HEK293 (cell line): Measurements from ENCODE around the gene PLIN5.

Source experiments
- CTCF ChIA-PET: fragments of 350-600 bp; formaldehyde crosslinking; extraction: SDS; loops from one replicate; lab custom pipeline; 2021; ENCODE audit warnings: antibody characterized with exemption; lab: Yijun Ruan, JAX
- POLR2A ChIA-PET: fragments of 300-600 bp; formaldehyde crosslinking; extraction: SDS; loops from one replicate; lab custom pipeline; 2020; ENCODE audit warnings: antibody characterized with exemption, inconsistent platforms; lab: Yijun Ruan, JAX
- H3K27ac ChIP-seq: fragments of 200-500 bp; sonication (Bioruptor generic); 2 replicates; pipeline ENCODE4 v1.5.1; 2014; ENCODE audit warnings: low read depth, low read length, control low read depth, inconsistent platforms; ENCODE audit errors: extremely low read depth
- H3K36me3 ChIP-seq, 2 experiments: fragments of 200-500 bp in 1 of 2; sonication (Bioruptor generic) in 1 of 2; 1 replicate in 1 of 2; 2 replicates in 1 of 2; pipeline ENCODE4 v1.5.1; 2014 to 2017; ENCODE audit warnings: inconsistent platforms in 2 of 2, low read length in 2 of 2; ENCODE audit not compliant: control insufficient read depth in 2 of 2, insufficient read depth in 1 of 2
- H3K4me1 ChIP-seq: fragments of 200-500 bp; sonication (Bioruptor generic); 2 replicates; pipeline ENCODE4 v1.5.1; 2014; ENCODE audit warnings: mild to moderate bottlenecking, low read length, inconsistent platforms; ENCODE audit not compliant: control insufficient read depth, insufficient read depth
- H3K4me3 ChIP-seq: 2 replicates; pipeline ENCODE4 v1.5.1; 2011; ENCODE audit warnings: low read depth, mild to moderate bottlenecking, control low read depth, low read length, moderate library complexity
- H3K9me3 ChIP-seq: fragments of 200-500 bp; sonication (Bioruptor generic); 2 replicates; pipeline ENCODE4 v1.5.1; 2014; ENCODE audit warnings: low read depth, low read length, inconsistent platforms; ENCODE audit not compliant: control insufficient read depth, insufficient read depth
- BCL11B ChIP-seq: fragments of 450-650 bp; formaldehyde crosslinking; IDR thresholded peaks from 2 replicates; pipeline ENCODE4 v1.5.1; 2016; ENCODE audit warnings: low read depth, missing biosample characterization, missing genetic modification characterization
- GFI1B ChIP-seq: fragments of 450-650 bp; formaldehyde crosslinking; IDR thresholded peaks from 2 replicates; pipeline ENCODE4 v1.5.1; 2016; ENCODE audit warnings: missing biosample characterization, missing genetic modification characterization
- HOXA7 ChIP-seq: sonication (generic); formaldehyde crosslinking; IDR thresholded peaks from 2 replicates; pipeline ENCODE4 v1.8.1; 2022; ENCODE audit warnings: missing genetic modification reagents, borderline replicate concordance
- MYNN ChIP-seq: fragments of 450-650 bp; formaldehyde crosslinking; IDR thresholded peaks from 2 replicates; pipeline ENCODE4 v1.5.1; 2016; ENCODE audit warnings: missing biosample characterization, missing genetic modification characterization, borderline replicate concordance
- MZF1 ChIP-seq: fragments of 450-650 bp; formaldehyde crosslinking; IDR thresholded peaks from 2 replicates; pipeline ENCODE4 v1.5.1; 2017; ENCODE audit warnings: missing biosample characterization, missing genetic modification characterization, borderline replicate concordance
- SP2 ChIP-seq: fragments of 450-650 bp; formaldehyde crosslinking; IDR thresholded peaks from 2 replicates; pipeline ENCODE4 v1.5.1; 2016; ENCODE audit warnings: missing biosample characterization, missing genetic modification characterization
- ZBTB20 ChIP-seq: fragments of 450-650 bp; formaldehyde crosslinking; IDR thresholded peaks from 2 replicates; pipeline ENCODE4 v1.5.1; 2016; ENCODE audit warnings: missing biosample characterization, missing genetic modification characterization
- ZBTB21 ChIP-seq: fragments of 450-650 bp; formaldehyde crosslinking; IDR thresholded peaks from 2 replicates; pipeline ENCODE4 v1.5.1; 2017; ENCODE audit warnings: missing biosample characterization, missing genetic modification characterization
- ZBTB8A ChIP-seq: fragments of 450-650 bp; formaldehyde crosslinking; IDR thresholded peaks from 2 replicates; pipeline ENCODE4 v1.5.1; 2016; ENCODE audit warnings: missing biosample characterization, missing genetic modification characterization
- ZNF155 ChIP-seq: fragments of 450-650 bp; formaldehyde crosslinking; IDR thresholded peaks from 2 replicates; pipeline ENCODE4 v1.5.1; 2016; ENCODE audit warnings: missing biosample characterization, missing genetic modification characterization
- ZNF16 ChIP-seq: fragments of 450-650 bp; formaldehyde crosslinking; IDR thresholded peaks from 2 replicates; pipeline ENCODE4 v1.5.1; 2016; ENCODE audit warnings: low read depth, missing biosample characterization, missing genetic modification characterization
- ZNF221 ChIP-seq: fragments of 450-650 bp; formaldehyde crosslinking; IDR thresholded peaks from 2 replicates; pipeline ENCODE4 v1.5.1; 2017; ENCODE audit warnings: missing biosample characterization, missing genetic modification characterization, borderline replicate concordance
- ZNF274 ChIP-seq, 2 experiments: fragments of 200-500 bp in 1 of 2; fragments of 450-650 bp in 1 of 2; sonication (Bioruptor generic) in 1 of 2; formaldehyde crosslinking in 1 of 2; IDR thresholded peaks; 2 replicates each; pipeline versions ENCODE4 v1.5.1 to v1.6.1; 2014 to 2016; ENCODE audit warnings: borderline replicate concordance in 1 of 2, inconsistent platforms in 1 of 2, low read length in 1 of 2, missing biosample characterization in 1 of 2, missing genetic modification characterization in 1 of 2
- ZNF302 ChIP-seq: fragments of 450-650 bp; formaldehyde crosslinking; IDR thresholded peaks from 2 replicates; pipeline ENCODE4 v1.5.1; 2016; ENCODE audit warnings: missing biosample characterization, missing genetic modification characterization, low read depth
- ZNF366 ChIP-seq: fragments of 450-650 bp; formaldehyde crosslinking; conservative IDR thresholded peaks from 2 replicates; pipeline ENCODE4 v1.5.1; 2016; ENCODE audit warnings: missing biosample characterization, missing genetic modification characterization
- ZNF391 ChIP-seq: fragments of 450-650 bp; formaldehyde crosslinking; IDR thresholded peaks from 2 replicates; pipeline ENCODE4 v1.5.1; 2016; ENCODE audit warnings: low read depth, missing biosample characterization, missing genetic modification characterization, borderline replicate concordance
- ZNF416 ChIP-seq: fragments of 450-650 bp; formaldehyde crosslinking; IDR thresholded peaks from 2 replicates; pipeline ENCODE4 v1.5.1; 2016; ENCODE audit warnings: missing biosample characterization, missing genetic modification characterization
- ZNF48 ChIP-seq: fragments of 450-650 bp; formaldehyde crosslinking; IDR thresholded peaks from 2 replicates; pipeline ENCODE4 v1.5.1; 2016; ENCODE audit warnings: missing biosample characterization, missing genetic modification characterization
- ZNF585B ChIP-seq: fragments of 450-650 bp; formaldehyde crosslinking; IDR thresholded peaks from 2 replicates; pipeline ENCODE4 v1.5.1; 2016; ENCODE audit warnings: missing biosample characterization, missing genetic modification characterization
- ZNF600 ChIP-seq: fragments of 450-650 bp; formaldehyde crosslinking; IDR thresholded peaks from 2 replicates; pipeline ENCODE4 v1.5.1; 2016; ENCODE audit warnings: missing biosample characterization, missing genetic modification characterization
- ZNF621 ChIP-seq: fragments of 450-650 bp; formaldehyde crosslinking; IDR thresholded peaks from 2 replicates; pipeline ENCODE4 v1.5.1; 2017; ENCODE audit warnings: missing biosample characterization, missing genetic modification characterization
- ZNF658 ChIP-seq: fragments of 450-650 bp; formaldehyde crosslinking; IDR thresholded peaks from 2 replicates; pipeline ENCODE4; 2016; ENCODE audit warnings: missing biosample characterization, missing genetic modification characterization
- ZNF670 ChIP-seq: fragments of 450-650 bp; formaldehyde crosslinking; IDR thresholded peaks from 2 replicates; pipeline ENCODE4 v1.5.1; 2016; ENCODE audit warnings: missing biosample characterization, missing genetic modification characterization, low read depth
- ZNF785 ChIP-seq: fragments of 450-650 bp; formaldehyde crosslinking; IDR thresholded peaks from 2 replicates; pipeline ENCODE4 v1.5.1; 2016; ENCODE audit warnings: missing biosample characterization, missing genetic modification characterization
- TF ChIP-seq, protein P1 (sequence below): fragments of 450-650 bp; formaldehyde crosslinking; IDR thresholded peaks from 2 replicates; pipeline ENCODE4 v1.5.1; 2016; ENCODE audit warnings: missing biosample characterization, missing genetic modification characterization, borderline replicate concordance
- TF ChIP-seq, protein P2 (sequence below): fragments of 450-650 bp; IDR thresholded peaks from 2 replicates; pipeline ENCODE4 v1.5.1; 2018; ENCODE audit warnings: missing biosample characterization, missing genetic modification characterization
- TF ChIP-seq, protein P3 (sequence below): fragments of 450-650 bp; formaldehyde crosslinking; IDR thresholded peaks from 2 replicates; pipeline ENCODE4 v1.5.1; 2016; ENCODE audit warnings: missing biosample characterization, missing genetic modification characterization
- TF ChIP-seq, protein P4 (sequence below): fragments of 450-650 bp; formaldehyde crosslinking; IDR thresholded peaks from 2 replicates; pipeline ENCODE4 v1.5.1; 2016; ENCODE audit warnings: missing biosample characterization, missing genetic modification characterization, borderline replicate concordance

The PLIN5 gene

DNA sequence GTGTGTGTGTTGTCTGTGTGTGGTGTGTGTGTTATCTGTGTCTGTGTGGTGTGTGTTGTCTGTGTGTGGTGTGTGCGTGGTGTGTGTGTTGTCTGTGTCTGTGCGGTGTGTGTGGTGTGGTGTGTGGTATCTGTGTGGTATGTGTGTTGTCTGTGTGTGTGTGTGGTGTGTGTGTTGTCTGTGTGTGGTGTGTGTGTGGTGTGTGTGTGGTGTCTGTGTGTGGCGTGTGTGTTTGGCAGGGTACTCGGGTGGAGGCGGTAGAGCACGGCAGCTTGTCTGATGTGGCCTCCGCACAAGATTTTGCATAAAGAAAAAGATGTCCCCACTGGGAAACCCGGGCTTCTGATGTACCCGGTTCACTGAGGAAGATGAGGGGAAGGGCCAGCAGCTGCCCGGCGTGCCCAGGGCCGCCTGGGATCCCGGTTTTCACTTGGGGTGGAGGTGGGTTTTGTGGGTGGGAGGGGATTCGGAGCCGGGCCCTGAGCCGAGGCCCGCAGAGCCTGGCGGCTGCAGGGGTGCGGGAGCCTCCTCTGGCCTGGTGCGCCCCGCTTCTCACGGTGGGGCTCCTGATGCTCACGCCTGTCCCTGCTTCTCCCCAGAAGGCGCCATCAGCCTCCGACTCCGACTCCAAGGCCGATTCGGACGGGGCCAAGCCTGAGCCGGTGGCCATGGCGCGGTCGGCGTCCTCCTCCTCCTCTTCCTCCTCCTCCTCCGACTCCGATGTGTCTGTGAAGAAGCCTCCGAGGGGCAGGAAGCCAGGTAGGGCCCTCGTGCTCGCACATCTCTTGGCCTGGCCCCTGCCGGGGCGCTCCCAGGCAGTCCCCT, 41.7 kb downstream of the PLIN5 start:
- H3K4me1 ChIP-seq: no peaks in the 10 kb centered on the region
- H3K36me3 ChIP-seq: peaks cover 42 to 91% of the 10 kb centered on the region in 2 experiments; a peak in 2 of 3 replicates
- H3K27ac ChIP-seq: no peak overlapping the region
- H3K4me3 ChIP-seq: no peak overlapping the region
- H3K9me3 ChIP-seq: no peaks in the 10 kb centered on the region
- POLR2A ChIA-PET: interaction anchor here (0.5 kb wide), 1 partner anchor 10 kb away, joined by 5 read pairs; no protein-coding TSS in a partner anchor
- CTCF ChIA-PET: no interaction called here
- no peak for TF ChIP-seq ZNF221
- TF ChIP-seq ZNF670: no peak
- no peak for TF ChIP-seq GFI1B (tag by site-specific recombination)
- peak; percentile 29; the same call in 1 of the 2 replicates for TF ChIP-seq SP2 (tag by site-specific recombination)
- no peak for TF ChIP-seq ZNF274 (IDR thresholded peaks at IDR 0.05; ENCODE audit: low read length)
- TF ChIP-seq ZNF274 (tag by site-specific recombination; IDR thresholded peaks at IDR 0.05; ENCODE audit: borderline replicate concordance): no peak
- TF ChIP-seq ZNF416 (tag by site-specific recombination): no peak
- TF ChIP-seq ZNF48: no peak
- no peak for TF ChIP-seq ZNF621 (tag by site-specific recombination)
- peak; percentile 6; the same call in 1 of the 2 replicates for TF ChIP-seq ZNF391 (tag by site-specific recombination)
- no peak for TF ChIP-seq ZNF600 (tag by site-specific recombination)
- TF ChIP-seq, protein P1, sequence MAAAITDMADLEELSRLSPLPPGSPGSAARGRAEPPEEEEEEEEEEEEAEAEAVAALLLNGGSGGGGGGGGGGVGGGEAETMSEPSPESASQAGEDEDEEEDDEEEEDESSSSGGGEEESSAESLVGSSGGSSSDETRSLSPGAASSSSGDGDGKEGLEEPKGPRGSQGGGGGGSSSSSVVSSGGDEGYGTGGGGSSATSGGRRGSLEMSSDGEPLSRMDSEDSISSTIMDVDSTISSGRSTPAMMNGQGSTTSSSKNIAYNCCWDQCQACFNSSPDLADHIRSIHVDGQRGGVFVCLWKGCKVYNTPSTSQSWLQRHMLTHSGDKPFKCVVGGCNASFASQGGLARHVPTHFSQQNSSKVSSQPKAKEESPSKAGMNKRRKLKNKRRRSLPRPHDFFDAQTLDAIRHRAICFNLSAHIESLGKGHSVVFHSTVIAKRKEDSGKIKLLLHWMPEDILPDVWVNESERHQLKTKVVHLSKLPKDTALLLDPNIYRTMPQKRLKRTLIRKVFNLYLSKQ (tag by site-specific recombination): no peak
- TF ChIP-seq ZNF585B (tag by site-specific recombination): no peak
- TF ChIP-seq, protein P2, sequence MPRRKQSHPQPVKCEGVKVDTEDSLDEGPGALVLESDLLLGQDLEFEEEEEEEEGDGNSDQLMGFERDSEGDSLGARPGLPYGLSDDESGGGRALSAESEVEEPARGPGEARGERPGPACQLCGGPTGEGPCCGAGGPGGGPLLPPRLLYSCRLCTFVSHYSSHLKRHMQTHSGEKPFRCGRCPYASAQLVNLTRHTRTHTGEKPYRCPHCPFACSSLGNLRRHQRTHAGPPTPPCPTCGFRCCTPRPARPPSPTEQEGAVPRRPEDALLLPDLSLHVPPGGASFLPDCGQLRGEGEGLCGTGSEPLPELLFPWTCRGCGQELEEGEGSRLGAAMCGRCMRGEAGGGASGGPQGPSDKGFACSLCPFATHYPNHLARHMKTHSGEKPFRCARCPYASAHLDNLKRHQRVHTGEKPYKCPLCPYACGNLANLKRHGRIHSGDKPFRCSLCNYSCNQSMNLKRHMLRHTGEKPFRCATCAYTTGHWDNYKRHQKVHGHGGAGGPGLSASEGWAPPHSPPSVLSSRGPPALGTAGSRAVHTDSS: no peak
- TF ChIP-seq ZNF302 (tag by site-specific recombination): no peak
- no peak for TF ChIP-seq ZBTB8A
- peak; percentile 58; the same call in 1 of the 2 replicates for TF ChIP-seq ZNF785 (tag by site-specific recombination)
- TF ChIP-seq MYNN: no peak
- no peak for TF ChIP-seq ZBTB21 (tag by site-specific recombination)
- TF ChIP-seq ZNF658 (tag by site-specific recombination): no peak
- no peak for TF ChIP-seq HOXA7 (CRISPR knock-in tag)
- TF ChIP-seq, protein P3, sequence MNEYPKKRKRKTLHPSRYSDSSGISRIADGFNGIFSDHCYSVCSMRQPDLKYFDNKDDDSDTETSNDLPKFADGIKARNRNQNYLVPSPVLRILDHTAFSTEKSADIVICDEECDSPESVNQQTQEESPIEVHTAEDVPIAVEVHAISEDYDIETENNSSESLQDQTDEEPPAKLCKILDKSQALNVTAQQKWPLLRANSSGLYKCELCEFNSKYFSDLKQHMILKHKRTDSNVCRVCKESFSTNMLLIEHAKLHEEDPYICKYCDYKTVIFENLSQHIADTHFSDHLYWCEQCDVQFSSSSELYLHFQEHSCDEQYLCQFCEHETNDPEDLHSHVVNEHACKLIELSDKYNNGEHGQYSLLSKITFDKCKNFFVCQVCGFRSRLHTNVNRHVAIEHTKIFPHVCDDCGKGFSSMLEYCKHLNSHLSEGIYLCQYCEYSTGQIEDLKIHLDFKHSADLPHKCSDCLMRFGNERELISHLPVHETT (tag by site-specific recombination): no peak
- TF ChIP-seq ZNF16 (tag by site-specific recombination): no peak
- no peak for TF ChIP-seq BCL11B (tag by site-specific recombination)
- TF ChIP-seq, protein P4, sequence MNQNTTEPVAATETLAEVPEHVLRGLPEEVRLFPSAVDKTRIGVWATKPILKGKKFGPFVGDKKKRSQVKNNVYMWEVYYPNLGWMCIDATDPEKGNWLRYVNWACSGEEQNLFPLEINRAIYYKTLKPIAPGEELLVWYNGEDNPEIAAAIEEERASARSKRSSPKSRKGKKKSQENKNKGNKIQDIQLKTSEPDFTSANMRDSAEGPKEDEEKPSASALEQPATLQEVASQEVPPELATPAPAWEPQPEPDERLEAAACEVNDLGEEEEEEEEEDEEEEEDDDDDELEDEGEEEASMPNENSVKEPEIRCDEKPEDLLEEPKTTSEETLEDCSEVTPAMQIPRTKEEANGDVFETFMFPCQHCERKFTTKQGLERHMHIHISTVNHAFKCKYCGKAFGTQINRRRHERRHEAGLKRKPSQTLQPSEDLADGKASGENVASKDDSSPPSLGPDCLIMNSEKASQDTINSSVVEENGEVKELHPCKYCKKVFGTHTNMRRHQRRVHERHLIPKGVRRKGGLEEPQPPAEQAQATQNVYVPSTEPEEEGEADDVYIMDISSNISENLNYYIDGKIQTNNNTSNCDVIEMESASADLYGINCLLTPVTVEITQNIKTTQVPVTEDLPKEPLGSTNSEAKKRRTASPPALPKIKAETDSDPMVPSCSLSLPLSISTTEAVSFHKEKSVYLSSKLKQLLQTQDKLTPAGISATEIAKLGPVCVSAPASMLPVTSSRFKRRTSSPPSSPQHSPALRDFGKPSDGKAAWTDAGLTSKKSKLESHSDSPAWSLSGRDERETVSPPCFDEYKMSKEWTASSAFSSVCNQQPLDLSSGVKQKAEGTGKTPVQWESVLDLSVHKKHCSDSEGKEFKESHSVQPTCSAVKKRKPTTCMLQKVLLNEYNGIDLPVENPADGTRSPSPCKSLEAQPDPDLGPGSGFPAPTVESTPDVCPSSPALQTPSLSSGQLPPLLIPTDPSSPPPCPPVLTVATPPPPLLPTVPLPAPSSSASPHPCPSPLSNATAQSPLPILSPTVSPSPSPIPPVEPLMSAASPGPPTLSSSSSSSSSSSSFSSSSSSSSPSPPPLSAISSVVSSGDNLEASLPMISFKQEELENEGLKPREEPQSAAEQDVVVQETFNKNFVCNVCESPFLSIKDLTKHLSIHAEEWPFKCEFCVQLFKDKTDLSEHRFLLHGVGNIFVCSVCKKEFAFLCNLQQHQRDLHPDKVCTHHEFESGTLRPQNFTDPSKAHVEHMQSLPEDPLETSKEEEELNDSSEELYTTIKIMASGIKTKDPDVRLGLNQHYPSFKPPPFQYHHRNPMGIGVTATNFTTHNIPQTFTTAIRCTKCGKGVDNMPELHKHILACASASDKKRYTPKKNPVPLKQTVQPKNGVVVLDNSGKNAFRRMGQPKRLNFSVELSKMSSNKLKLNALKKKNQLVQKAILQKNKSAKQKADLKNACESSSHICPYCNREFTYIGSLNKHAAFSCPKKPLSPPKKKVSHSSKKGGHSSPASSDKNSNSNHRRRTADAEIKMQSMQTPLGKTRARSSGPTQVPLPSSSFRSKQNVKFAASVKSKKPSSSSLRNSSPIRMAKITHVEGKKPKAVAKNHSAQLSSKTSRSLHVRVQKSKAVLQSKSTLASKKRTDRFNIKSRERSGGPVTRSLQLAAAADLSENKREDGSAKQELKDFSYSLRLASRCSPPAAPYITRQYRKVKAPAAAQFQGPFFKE (tag by site-specific recombination): no peak
- no peak for TF ChIP-seq ZNF155 (tag by site-specific recombination)
- TF ChIP-seq MZF1 (tag by site-specific recombination): no peak
- TF ChIP-seq ZNF366 (tag by site-specific recombination): no peak
- TF ChIP-seq ZBTB20: no peak
